Measurements from ENCODE around the gene ZNF683. TPM values are rescaled to one million over a fixed set of nuclear protein-coding genes. Genes with fewer than 3 reads are reported as not detected.

ZNF683 gene
- total and polyA plus RNA-seq, 9 of the 15 experiments (the other 6 are each of a cell fraction or from before 2014, with no cell fraction given) = not detected

DNA sequence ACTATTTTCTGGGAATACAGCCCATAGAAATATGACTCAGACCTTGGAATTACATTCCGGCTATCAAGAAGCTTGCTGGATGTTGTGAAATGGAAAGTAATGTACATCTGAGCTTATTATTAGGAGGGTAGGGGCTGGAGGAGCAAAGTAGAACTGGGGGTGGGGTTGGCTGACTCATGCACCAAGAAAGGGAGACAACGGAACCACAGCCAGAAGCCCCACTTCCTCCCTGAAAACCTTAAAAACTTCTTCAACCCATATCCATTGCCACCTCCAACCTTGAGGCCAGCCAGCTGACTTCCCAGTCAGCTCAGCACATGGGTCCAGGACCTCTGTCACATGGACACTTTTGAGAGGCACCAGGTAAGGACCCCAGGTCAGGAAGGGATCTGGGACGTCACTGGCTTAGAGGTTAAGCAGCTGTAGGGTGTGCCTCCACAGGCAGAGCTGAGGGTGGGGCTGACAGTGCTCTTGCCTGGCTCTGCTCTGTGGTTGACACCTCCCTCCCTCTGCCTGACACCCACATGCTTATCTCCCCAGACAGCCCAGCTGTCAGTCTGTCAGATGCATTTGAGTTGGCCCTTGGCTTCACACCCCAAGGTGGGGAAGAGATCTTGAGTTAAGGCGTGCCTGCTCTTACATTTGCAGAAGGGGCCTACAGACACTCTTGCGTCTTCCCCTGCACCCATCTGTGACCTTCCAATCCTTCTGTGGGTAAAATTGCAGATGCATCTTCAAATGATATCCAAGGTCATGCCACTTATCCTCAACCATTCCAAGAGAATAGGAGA is 5.7 kb upstream of the ZNF683 start (continued):
- TF ChIP-seq, protein P1, sequence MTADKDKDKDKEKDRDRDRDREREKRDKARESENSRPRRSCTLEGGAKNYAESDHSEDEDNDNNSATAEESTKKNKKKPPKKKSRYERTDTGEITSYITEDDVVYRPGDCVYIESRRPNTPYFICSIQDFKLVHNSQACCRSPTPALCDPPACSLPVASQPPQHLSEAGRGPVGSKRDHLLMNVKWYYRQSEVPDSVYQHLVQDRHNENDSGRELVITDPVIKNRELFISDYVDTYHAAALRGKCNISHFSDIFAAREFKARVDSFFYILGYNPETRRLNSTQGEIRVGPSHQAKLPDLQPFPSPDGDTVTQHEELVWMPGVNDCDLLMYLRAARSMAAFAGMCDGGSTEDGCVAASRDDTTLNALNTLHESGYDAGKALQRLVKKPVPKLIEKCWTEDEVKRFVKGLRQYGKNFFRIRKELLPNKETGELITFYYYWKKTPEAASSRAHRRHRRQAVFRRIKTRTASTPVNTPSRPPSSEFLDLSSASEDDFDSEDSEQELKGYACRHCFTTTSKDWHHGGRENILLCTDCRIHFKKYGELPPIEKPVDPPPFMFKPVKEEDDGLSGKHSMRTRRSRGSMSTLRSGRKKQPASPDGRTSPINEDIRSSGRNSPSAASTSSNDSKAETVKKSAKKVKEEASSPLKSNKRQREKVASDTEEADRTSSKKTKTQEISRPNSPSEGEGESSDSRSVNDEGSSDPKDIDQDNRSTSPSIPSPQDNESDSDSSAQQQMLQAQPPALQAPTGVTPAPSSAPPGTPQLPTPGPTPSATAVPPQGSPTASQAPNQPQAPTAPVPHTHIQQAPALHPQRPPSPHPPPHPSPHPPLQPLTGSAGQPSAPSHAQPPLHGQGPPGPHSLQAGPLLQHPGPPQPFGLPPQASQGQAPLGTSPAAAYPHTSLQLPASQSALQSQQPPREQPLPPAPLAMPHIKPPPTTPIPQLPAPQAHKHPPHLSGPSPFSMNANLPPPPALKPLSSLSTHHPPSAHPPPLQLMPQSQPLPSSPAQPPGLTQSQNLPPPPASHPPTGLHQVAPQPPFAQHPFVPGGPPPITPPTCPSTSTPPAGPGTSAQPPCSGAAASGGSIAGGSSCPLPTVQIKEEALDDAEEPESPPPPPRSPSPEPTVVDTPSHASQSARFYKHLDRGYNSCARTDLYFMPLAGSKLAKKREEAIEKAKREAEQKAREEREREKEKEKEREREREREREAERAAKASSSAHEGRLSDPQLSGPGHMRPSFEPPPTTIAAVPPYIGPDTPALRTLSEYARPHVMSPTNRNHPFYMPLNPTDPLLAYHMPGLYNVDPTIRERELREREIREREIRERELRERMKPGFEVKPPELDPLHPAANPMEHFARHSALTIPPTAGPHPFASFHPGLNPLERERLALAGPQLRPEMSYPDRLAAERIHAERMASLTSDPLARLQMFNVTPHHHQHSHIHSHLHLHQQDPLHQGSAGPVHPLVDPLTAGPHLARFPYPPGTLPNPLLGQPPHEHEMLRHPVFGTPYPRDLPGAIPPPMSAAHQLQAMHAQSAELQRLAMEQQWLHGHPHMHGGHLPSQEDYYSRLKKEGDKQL (CRISPR knock-in tag; IDR thresholded peaks at IDR 0.05; ENCODE audit: borderline replicate concordance) = no peak
- TF ChIP-seq, protein P2, sequence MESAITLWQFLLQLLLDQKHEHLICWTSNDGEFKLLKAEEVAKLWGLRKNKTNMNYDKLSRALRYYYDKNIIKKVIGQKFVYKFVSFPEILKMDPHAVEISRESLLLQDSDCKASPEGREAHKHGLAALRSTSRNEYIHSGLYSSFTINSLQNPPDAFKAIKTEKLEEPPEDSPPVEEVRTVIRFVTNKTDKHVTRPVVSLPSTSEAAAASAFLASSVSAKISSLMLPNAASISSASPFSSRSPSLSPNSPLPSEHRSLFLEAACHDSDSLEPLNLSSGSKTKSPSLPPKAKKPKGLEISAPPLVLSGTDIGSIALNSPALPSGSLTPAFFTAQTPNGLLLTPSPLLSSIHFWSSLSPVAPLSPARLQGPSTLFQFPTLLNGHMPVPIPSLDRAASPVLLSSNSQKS (CRISPR knock-in tag; IDR thresholded peaks at IDR 0.05) = no peak
- no peak for TF ChIP-seq IRF2 (CRISPR knock-in tag; IDR thresholded peaks at IDR 0.05)
- 0 out of 2 replicates have a peak, but pooled peaks have one; percentile 15 for TF ChIP-seq ZNF589 (CRISPR knock-in tag; IDR thresholded peaks at IDR 0.05; ENCODE audit: low read depth)
- TF ChIP-seq, protein P3, sequence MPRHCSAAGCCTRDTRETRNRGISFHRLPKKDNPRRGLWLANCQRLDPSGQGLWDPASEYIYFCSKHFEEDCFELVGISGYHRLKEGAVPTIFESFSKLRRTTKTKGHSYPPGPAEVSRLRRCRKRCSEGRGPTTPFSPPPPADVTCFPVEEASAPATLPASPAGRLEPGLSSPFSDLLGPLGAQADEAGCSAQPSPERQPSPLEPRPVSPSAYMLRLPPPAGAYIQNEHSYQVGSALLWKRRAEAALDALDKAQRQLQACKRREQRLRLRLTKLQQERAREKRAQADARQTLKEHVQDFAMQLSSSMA (CRISPR knock-in tag; IDR thresholded peaks at IDR 0.05) = no peak
- no peak for TF ChIP-seq SIX5 (IDR thresholded peaks at IDR 0.05; ENCODE audit: borderline replicate concordance in 1 of 2, insufficient read depth in 1 of 2, low read depth in 1 of 2, low read length in 2 of 2)
- peak; percentile 83 for TF ChIP-seq MTA2 (IDR thresholded peaks at IDR 0.05; ENCODE audit: low read depth)
- TF ChIP-seq ZNF197 (CRISPR knock-in tag; IDR thresholded peaks at IDR 0.05; ENCODE audit: low read depth) = peak; percentile 80
- peak; percentile 42 for TF ChIP-seq TAF1 (IDR thresholded peaks at IDR 0.05; ENCODE audit: control insufficient read depth, extremely low read depth, insufficient read depth, low read length, severe bottlenecking)
- TF ChIP-seq HMG20B (CRISPR knock-in tag; IDR thresholded peaks at IDR 0.05) = no peak
- TF ChIP-seq ASH1L (IDR thresholded peaks at IDR 0.05; ENCODE audit: borderline replicate concordance, low read depth, partially characterized antibody) = no peak
- TF ChIP-seq ZNF699 (CRISPR knock-in tag; IDR thresholded peaks at IDR 0.05; ENCODE audit: insufficient replicate concordance) = no peak
- TF ChIP-seq BACH1 (tag; IDR thresholded peaks at IDR 0.05) = peak; percentile 57; the same call in 1 of the 2 replicates
- TF ChIP-seq, protein P4, sequence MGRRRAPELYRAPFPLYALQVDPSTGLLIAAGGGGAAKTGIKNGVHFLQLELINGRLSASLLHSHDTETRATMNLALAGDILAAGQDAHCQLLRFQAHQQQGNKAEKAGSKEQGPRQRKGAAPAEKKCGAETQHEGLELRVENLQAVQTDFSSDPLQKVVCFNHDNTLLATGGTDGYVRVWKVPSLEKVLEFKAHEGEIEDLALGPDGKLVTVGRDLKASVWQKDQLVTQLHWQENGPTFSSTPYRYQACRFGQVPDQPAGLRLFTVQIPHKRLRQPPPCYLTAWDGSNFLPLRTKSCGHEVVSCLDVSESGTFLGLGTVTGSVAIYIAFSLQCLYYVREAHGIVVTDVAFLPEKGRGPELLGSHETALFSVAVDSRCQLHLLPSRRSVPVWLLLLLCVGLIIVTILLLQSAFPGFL (CRISPR knock-in tag; IDR thresholded peaks at IDR 0.05) = no peak
- peak; percentile 93 for TF ChIP-seq PML (IDR thresholded peaks at IDR 0.05; ENCODE audit: low read length)
- TF ChIP-seq GATAD2A (IDR thresholded peaks at IDR 0.05) = peak; percentile 69; the same call in 1 of the 2 replicates
- TF ChIP-seq FOSL1 (tag; conservative IDR thresholded peaks at IDR 0.05) = peak; percentile 99
- TF ChIP-seq, protein P5, sequence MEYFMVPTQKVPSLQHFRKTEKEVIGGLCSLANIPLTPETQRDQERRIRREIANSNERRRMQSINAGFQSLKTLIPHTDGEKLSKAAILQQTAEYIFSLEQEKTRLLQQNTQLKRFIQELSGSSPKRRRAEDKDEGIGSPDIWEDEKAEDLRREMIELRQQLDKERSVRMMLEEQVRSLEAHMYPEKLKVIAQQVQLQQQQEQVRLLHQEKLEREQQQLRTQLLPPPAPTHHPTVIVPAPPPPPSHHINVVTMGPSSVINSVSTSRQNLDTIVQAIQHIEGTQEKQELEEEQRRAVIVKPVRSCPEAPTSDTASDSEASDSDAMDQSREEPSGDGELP (CRISPR knock-in tag; IDR thresholded peaks at IDR 0.05; ENCODE audit: borderline replicate concordance) = peak; percentile 100
